Caco-2 (cell line): ENCODE data around the gene MYH7. TPM values are rescaled to one million over a fixed set of nuclear protein-coding genes. Genes with fewer than 3 reads are reported as not detected.

ENCODE experiments used
- BruUV-seq: library from RNA; stranded (reverse); fragments of 400-500 nt; replicated peaks from 2 replicates; lab custom pipeline; 2021; lab: Mats Ljungman, UMichigan
- CTCF ChIA-PET: fragments of 300-600 bp; sonication (Branson Sonifier 250); formaldehyde crosslinking; loops from one replicate; lab custom pipeline; 2022; ENCODE audit warnings: antibody characterized with exemption; lab: Charles Lee
- POLR2A ChIA-PET: fragments of 300-600 bp; sonication (Branson Sonifier 250); formaldehyde crosslinking; loops from one replicate; lab custom pipeline; 2022; ENCODE audit warnings: antibody characterized with exemption; lab: Charles Lee
- DNase-seq, 2 experiments: peaks; one replicate each; pipeline versions ENCODE4 v3.0.0 to v3.0.0-alpha.2; 2020 to 2022
- H3K27me3 ChIP-seq: replicated peaks from 2 replicates; pipeline ENCODE4 v1.6.0; 2011; ENCODE audit warnings: low read length; ENCODE audit not compliant: control insufficient read depth, insufficient read depth
- H3K36me3 ChIP-seq: 2 replicates; pipeline ENCODE4 v1.5.1; 2011; ENCODE audit warnings: low read length; ENCODE audit not compliant: control insufficient read depth, insufficient read depth
- H3K4me1 ChIP-seq: fragments of 250-450 bp; sonication (Bioruptor Pico); 2 replicates; pipeline ENCODE4 v1.5.1; 2020; ENCODE audit warnings: mild to moderate bottlenecking
- H3K4me3 ChIP-seq: 2 replicates; pipeline ENCODE4 v1.5.1; 2011; ENCODE audit warnings: low read depth, mild to moderate bottlenecking, control low read depth, low read length
- H3K9me3 ChIP-seq: fragments of 250-450 bp; sonication (Bioruptor Pico); 2 replicates; pipeline ENCODE4 v1.5.1; 2020; ENCODE audit warnings: mild to moderate bottlenecking, moderate library complexity
- H3K27ac Mint-ChIP-seq: one replicate; pipeline ENCODE4 v1.8.0; 2022; ENCODE audit warnings: mixed read lengths; ENCODE audit not compliant: unreplicated experiment
- H3K27me3 Mint-ChIP-seq: one replicate; pipeline ENCODE4 v1.8.0; 2022; ENCODE audit warnings: mixed read lengths; ENCODE audit not compliant: insufficient read depth, unreplicated experiment
- H3K36me3 Mint-ChIP-seq: one replicate; pipeline ENCODE4 v1.8.0; 2022; ENCODE audit warnings: mild to moderate bottlenecking, mixed read lengths; ENCODE audit not compliant: insufficient read depth, unreplicated experiment
- H3K4me1 Mint-ChIP-seq: one replicate; pipeline ENCODE4 v1.8.0; 2022; ENCODE audit warnings: low read depth, mixed read lengths; ENCODE audit not compliant: unreplicated experiment
- H3K4me3 Mint-ChIP-seq: one replicate; pipeline ENCODE4 v1.8.0; 2022; ENCODE audit warnings: mild to moderate bottlenecking, moderate library complexity, mixed read lengths; ENCODE audit not compliant: unreplicated experiment
- H3K9me3 Mint-ChIP-seq: one replicate; pipeline ENCODE4 v1.8.0; 2022; ENCODE audit warnings: mixed read lengths; ENCODE audit not compliant: unreplicated experiment
- CTCF ChIP-seq, 2 experiments: fragments of 200-600 bp in 1 of 2; IDR thresholded peaks; 1 replicate in 1 of 2; 2 replicates in 1 of 2; pipeline versions ENCODE4 v1.5.1 to v1.8.0; 2011 to 2022; ENCODE audit warnings: antibody characterized with exemption in 1 of 2, control low read depth in 1 of 2, inconsistent platforms in 1 of 2, low read depth in 1 of 2, low read length in 1 of 2, mild to moderate bottlenecking in 1 of 2, moderate library complexity in 1 of 2; ENCODE audit not compliant: insufficient read depth in 1 of 2, severe bottlenecking in 1 of 2, unreplicated experiment in 1 of 2
- intact Hi-C: fragments of 100-400 bp; cut with micrococcal nuclease; formaldehyde crosslinking; loops from one replicate; pipeline ENCODE4 v1.10.0; 2022; ENCODE audit not compliant: unreplicated experiment
- total RNA-seq: library from RNA; stranded (reverse); gene quantifications from 2 replicates; pipeline ENCODE4 v1.2.3, GENCODE V29; 2022

The MYH7 gene
- total RNA-seq, 1 experiment from 2014 or later: not detected

GRCh38 chr14:23409475-23409874, 26.0 kb downstream of the MYH7 start:
- Mint-ChIP-seq H3K9me3 (no peaks in the 10 kb centered on the region), H3K27me3 (peaks cover 21% of the 10 kb centered on the region), H3K4me3 (no peak overlapping the region), H3K27ac (no peak overlapping the region), H3K36me3 (no peaks in the 10 kb centered on the region), H3K4me1 (no peaks in the 10 kb centered on the region)
- TF ChIP-seq CTCF (IDR thresholded peaks at IDR 0.05; ENCODE audit: insufficient read depth in 1 of 2, low read depth in 1 of 2, low read length in 1 of 2, severe bottlenecking in 1 of 2, unreplicated experiment in 1 of 2): no peak
- ChIA-PET CTCF (no interaction called here), POLR2A (no interaction called here)
- intact Hi-C loops: no loop called here
- no peak for DNase-seq
- H3K27me3 ChIP-seq: no peaks in the 10 kb centered on the region
- H3K36me3 ChIP-seq: no peaks in the 10 kb centered on the region
- BruUV-seq: no TSS peak
- no peaks in the 10 kb centered on the region for H3K4me1 ChIP-seq
- H3K4me3 ChIP-seq: no peak overlapping the region
- H3K9me3 ChIP-seq: no peaks in the 10 kb centered on the region

GRCh38 chr14:23408307-23408630, 27.2 kb downstream of the MYH7 start:
- DNase-seq: no peak
- Mint-ChIP-seq H3K4me3 (no peak overlapping the region), H3K9me3 (no peaks in the 10 kb centered on the region), H3K4me1 (no peaks in the 10 kb centered on the region), H3K27ac (no peak overlapping the region), H3K36me3 (no peaks in the 10 kb centered on the region), H3K27me3 (peaks cover 23% of the 10 kb centered on the region)
- no peak overlapping the region for H3K4me3 ChIP-seq
- intact Hi-C loops: no loop called here
- H3K4me1 ChIP-seq: no peaks in the 10 kb centered on the region
- no peak for TF ChIP-seq CTCF (IDR thresholded peaks at IDR 0.05; ENCODE audit: insufficient read depth in 1 of 2, low read depth in 1 of 2, low read length in 1 of 2, severe bottlenecking in 1 of 2, unreplicated experiment in 1 of 2)
- no peaks in the 10 kb centered on the region for H3K27me3 ChIP-seq
- POLR2A ChIA-PET: no interaction called here
- no TSS peak for BruUV-seq
- no peaks in the 10 kb centered on the region for H3K9me3 ChIP-seq
- CTCF ChIA-PET: no interaction called here
- no peaks in the 10 kb centered on the region for H3K36me3 ChIP-seq

GRCh38 chr14:23407516-23408306, 27.7 kb downstream of the MYH7 start, which contains the start of gene MYH6:
Gene MYH6, minus strand, starts transcription at chr14:23408273. Its CDS starts 1,050 bp downstream, at chr14:23407223.
- intact Hi-C loops: no loop called here
- no peaks in the 10 kb centered on the region for H3K4me1 ChIP-seq
- H3K27me3 Mint-ChIP-seq: peaks cover 28% of the 10 kb centered on the region
- no peaks in the 10 kb centered on the region for H3K4me1 Mint-ChIP-seq
- H3K27ac Mint-ChIP-seq: no peak within 1 kb of the TSS
- no peaks in the 10 kb centered on the region for H3K9me3 Mint-ChIP-seq
- no peaks in the 10 kb centered on the region for H3K36me3 Mint-ChIP-seq
- no peak for DNase-seq
- H3K36me3 ChIP-seq: no peaks in the 10 kb centered on the region
- H3K27me3 ChIP-seq: no peaks in the 10 kb centered on the region
- H3K4me3 Mint-ChIP-seq: no peak within 1 kb of the TSS
- no peak within 1 kb of the TSS for H3K4me3 ChIP-seq
- no TSS peak for BruUV-seq
- H3K9me3 ChIP-seq: no peaks in the 10 kb centered on the region
- TF ChIP-seq CTCF (IDR thresholded peaks at IDR 0.05; ENCODE audit: insufficient read depth in 1 of 2, low read depth in 1 of 2, low read length in 1 of 2, severe bottlenecking in 1 of 2, unreplicated experiment in 1 of 2): no peak
- ChIA-PET POLR2A (no interaction called here), CTCF (no interaction called here)
